ENCODE data around the gene LRMDA.

Gene LRMDA

GRCh38 chr10:75449382-75450074, 18.1 kb downstream of the LRMDA start:
- DNase-seq, result no peak

GRCh38 chr10:75450075-75450445, 18.6 kb downstream of the LRMDA start:
- DNase-seq, result no peak

- DNase-seq, result no peak
Observed at GRCh38 chr10:75450644-75451640, 19.5 kb downstream of the LRMDA start.

- no peak for DNase-seq
Observed at GRCh38 chr10:75451831-75452230, 20.4 kb downstream of the LRMDA start.

GRCh38 chr10:75452997-75453396, 21.6 kb downstream of the LRMDA start:
- DNase-seq, result no peak

- no peak for DNase-seq
Observed at GRCh38 chr10:75456122-75456521, 24.7 kb downstream of the LRMDA start.

GRCh38 chr10:75460059-75460458, 28.6 kb downstream of the LRMDA start:
- DNase-seq, result no peak

- no peak for DNase-seq
Observed at GRCh38 chr10:75461672-75462649, 30.5 kb downstream of the LRMDA start.

- no peak for DNase-seq
Observed at GRCh38 chr10:75462865-75463264, 31.4 kb downstream of the LRMDA start.

- DNase-seq, result no peak
Observed at GRCh38 chr10:75464478-75465449, 33.3 kb downstream of the LRMDA start.

- DNase-seq, result no peak
Observed at GRCh38 chr10:75465450-75465827, 34.0 kb downstream of the LRMDA start.

- DNase-seq, result no peak
Observed at GRCh38 chr10:75466001-75466400, 34.6 kb downstream of the LRMDA start.

- no peak for DNase-seq
Observed at GRCh38 chr10:75466886-75467285, 35.5 kb downstream of the LRMDA start.

GRCh38 chr10:75468612-75469005, 37.2 kb downstream of the LRMDA start:
- no peak for DNase-seq

GRCh38 chr10:75469006-75469616, 37.7 kb downstream of the LRMDA start:
- no peak for DNase-seq

GRCh38 chr10:75470901-75471300, 39.5 kb downstream of the LRMDA start:
- no peak for DNase-seq

GRCh38 chr10:75472685-75473084, 41.3 kb downstream of the LRMDA start:
- DNase-seq, result no peak

- no peak for DNase-seq
Observed at GRCh38 chr10:75474106-75474505, 42.7 kb downstream of the LRMDA start.

GRCh38 chr10:75475460-75476182, 44.2 kb downstream of the LRMDA start:
- DNase-seq, result no peak

GRCh38 chr10:75476569-75476968, 45.1 kb downstream of the LRMDA start:
- DNase-seq, result no peak

GRCh38 chr10:75476985-75477384, 45.6 kb downstream of the LRMDA start:
- DNase-seq, result no peak
